HG03469 (cell line): ENCODE results near the gene SRP68.

Experiments used
- ATAC-seq: cut with Tn5 transposase; IDR thresholded peaks from one replicate; pipeline ENCODE4 v1.9.1; 2021; ENCODE audit warnings: mild to moderate bottlenecking, moderate library complexity, moderate number of reproducible peaks; ENCODE audit not compliant: unreplicated experiment

Gene SRP68

DNA sequence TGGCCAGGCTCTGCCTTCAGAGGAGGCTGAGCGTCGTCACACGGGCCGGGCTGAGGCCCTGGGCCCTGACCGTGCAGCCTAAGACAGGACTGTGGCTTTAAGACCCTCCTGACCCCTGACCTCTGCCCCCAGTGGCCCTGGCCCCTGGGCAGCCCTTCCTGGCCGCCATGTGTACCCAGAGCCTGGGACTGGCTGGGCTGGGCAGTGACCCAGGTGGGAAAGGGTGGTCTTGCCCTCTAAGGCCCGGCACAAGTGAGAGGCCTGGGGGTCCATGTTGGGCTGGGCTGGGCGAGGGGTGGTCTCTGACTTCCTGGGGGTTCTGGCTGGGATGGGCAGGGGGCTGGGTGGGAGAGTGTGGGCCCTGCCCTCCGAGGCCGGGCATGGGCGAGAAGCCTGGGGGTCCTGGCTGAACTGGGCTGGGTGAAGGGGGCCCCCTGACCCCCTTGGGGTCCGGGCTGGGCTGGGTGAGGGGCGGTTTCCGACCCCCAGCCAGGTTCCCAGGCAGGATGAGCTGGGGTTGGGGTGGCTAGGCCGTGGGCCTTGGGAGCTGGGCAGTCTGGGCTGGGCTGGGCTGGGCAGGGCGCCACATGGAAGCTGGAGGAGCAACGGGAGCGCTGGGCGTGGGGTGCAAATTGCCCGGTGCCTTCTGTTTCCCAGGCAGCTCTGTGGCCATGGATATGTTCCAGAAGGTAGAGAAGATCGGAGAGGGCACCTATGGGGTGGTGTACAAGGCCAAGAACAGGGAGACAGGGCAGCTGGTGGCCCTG is 71.4 kb downstream of the SRP68 start, which contains the start of gene CDK3:
CDK3 (plus strand) TSS at position 101 of the 767 bp plus-strand sequence; CDS start at position 672, 571 bp downstream.
- no peak for ATAC-seq

- ATAC-seq: no peak
These were observed 72.1 kb downstream of the SRP68 start for GRCh38 chr17:76000016-76000754.

DNA sequence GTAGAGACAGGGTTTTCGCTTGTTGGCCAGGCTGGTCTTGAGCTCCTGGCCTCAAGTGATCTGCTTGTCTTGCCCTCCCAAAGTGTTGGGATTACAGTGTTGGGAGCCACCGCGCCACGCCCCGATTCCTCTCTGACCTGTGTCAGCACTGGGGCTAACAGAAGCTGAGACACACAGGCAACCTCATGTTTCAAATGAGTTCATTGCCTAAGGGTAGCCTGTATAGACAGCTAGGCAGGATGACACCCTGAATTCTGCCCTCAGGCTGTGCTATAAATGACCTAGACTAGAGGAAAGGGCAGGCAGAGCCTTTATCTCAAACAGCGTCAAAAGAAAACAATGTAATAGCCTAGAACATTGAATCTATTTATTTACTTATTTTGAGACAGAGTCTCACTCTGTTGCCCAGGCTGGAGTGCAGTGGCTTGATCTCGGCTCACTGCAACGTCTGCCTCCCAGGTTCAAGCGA is 74.0 kb downstream of the SRP68 start:
- no peak for ATAC-seq

DNA sequence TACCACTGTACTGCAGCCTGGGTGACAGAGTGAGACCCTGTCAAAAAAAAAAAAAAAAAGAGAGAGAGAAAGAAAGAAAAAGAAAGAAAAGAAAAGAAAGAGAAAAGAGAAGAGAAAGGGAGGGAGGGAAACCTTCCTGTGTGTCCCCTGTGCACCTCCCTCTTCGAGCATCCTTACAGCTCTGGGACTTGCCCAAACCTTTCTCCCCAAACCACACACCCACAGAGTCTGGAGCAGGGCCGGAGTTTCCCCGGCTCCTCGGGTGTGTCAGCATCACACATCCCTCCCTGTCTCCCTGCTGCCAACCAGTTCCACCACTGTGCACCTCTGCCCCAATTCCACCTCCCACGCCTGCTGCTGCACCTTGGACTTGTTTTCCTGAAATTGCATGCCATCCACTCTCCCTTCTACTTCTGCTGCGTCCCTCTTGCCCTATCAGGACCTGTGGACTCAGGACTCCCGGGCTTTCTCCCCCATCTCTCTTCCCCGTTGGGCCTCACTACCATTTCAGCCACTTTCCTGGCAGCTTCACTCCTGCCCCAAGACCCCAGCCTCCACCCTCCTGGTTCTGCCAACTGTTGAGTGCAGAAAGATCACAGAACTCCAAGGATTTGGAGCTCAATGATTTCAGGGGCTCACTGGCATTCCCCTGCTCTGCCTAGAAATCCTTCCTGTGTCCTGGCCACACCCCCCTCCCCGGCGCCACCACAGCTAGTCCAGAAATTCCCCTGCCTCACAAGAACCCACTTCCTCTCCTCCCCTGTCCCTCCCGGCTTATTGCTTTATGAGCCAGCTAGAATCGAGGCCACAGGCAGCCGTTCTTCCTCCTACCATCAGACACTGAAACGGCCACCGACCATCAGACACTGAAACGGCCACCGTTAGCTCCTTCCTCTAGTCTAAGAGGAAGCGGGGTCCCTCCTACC is 75.4 kb downstream of the SRP68 start:
- ATAC-seq: no peak

- no peak for ATAC-seq
These were observed 76.9 kb downstream of the SRP68 start for GRCh38 chr17:75995385-75995925.

DNA sequence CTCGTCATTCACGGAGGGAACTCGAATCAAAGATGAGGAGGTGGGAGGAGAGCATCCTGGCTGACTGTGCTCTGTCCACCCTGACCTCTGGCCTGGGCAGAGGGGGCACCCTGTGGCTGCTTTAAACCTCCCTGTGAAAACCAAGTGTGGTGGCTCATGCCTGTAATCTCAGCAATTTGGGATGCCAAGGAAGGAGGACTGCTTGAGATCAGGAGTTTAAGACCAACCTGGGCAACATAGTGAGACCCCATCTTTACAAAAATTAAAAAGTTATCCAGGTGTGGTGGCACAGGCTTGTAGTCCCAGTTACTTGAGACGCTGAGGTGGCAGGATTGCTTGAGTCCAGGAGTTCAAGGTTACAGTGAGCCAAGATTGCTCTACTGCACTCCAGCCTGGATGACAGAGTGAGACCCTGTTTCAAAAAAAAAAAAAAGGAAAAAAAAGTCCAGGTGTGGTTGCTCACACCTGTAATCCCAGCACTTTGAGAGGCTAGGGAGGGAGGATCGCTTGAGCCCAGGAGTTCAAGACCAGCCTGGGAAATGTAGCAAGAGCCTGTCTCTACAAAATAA is 77.4 kb downstream of the SRP68 start:
- no peak for ATAC-seq

GRCh38 chr17:75991396-75991795 is 80.9 kb downstream of the SRP68 start:
- no peak for ATAC-seq
